ENCODE results near the gene LHFPL3.

Gene LHFPL3

DNA sequence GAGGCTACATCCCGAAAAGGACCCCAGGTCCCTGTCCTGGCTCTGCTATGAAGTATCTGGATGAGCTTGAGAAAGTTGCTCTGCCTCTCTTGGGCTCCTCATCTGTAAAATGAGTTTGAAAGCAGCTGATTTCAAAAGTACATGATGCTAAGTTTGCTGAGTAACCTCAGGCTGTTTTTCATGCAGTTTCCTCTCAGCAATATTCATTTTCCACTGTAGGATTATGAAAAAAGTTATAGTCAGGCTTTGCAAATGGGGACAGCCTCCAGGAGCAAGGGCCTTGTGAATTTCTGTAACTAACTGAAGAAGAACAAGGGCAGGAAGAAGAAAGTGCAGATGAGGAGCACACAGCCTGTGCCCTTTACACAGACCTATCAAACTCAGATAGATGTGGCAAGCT is 518.3 kb downstream of the LHFPL3 start:
- H3K4me1 ChIP-seq (ENCODE audit: control insufficient read depth in 2 of 2, insufficient read depth in 1 of 2, low read depth in 1 of 2, low read length in 2 of 2): peaks cover 0 to 6% of the 10 kb centered on the region in 2 donors
- no peak overlapping the region for H2BK5ac ChIP-seq (ENCODE audit: low read length)
- no CpG with 5 or more reads among the region's 1 CpG for WGBS, 2 donors (ENCODE audit: extremely low coverage in 2 of 2, insufficient read length in 2 of 2, insufficient replicate concordance in 1 of 2)
- H3K4me2 ChIP-seq (ENCODE audit: insufficient read depth, low read length, poor library complexity, severe bottlenecking): no peak overlapping the region
- H3K79me1 ChIP-seq (ENCODE audit: low read depth, low read length): no peaks in the 10 kb centered on the region
- H2AFZ ChIP-seq (ENCODE audit: low read length): no peak overlapping the region
- H2AK5ac ChIP-seq (ENCODE audit: low read depth, low read length): no peak overlapping the region
- H2BK120ac ChIP-seq (ENCODE audit: low read depth, low read length): no peak overlapping the region
- no peaks in the 10 kb centered on the region for H3K36me3 ChIP-seq (replicated peaks in 1 of 2; ENCODE audit: control insufficient read depth in 2 of 2, insufficient read depth in 2 of 2, low read length in 2 of 2)
- H3K27ac ChIP-seq (replicated peaks; ENCODE audit: low read length): no peak overlapping the region
- no peak overlapping the region for H4K91ac ChIP-seq (ENCODE audit: low read depth, low read length, poor library complexity)
- no peak overlapping the region for H3K9ac ChIP-seq (ENCODE audit: low read depth, low read length, poor library complexity)
- DNase-seq (ENCODE audit: low spot score): no peak
- no peak overlapping the region for H2BK12ac ChIP-seq (ENCODE audit: low read length)
- H3K4ac ChIP-seq (ENCODE audit: low read length): no peak overlapping the region
- H3K27me3 ChIP-seq (ENCODE audit: control insufficient read depth in 3 of 3, insufficient read depth in 3 of 3, low read depth in 1 of 3, low read length in 3 of 3): no peaks in the 10 kb centered on the region
- no peak overlapping the region for H3K23ac ChIP-seq (ENCODE audit: low read depth, low read length, poor library complexity)
- no peak overlapping the region for H3K18ac ChIP-seq (ENCODE audit: low read length)
- no peaks in the 10 kb centered on the region for H3K9me3 ChIP-seq (replicated peaks in 1 of 2; ENCODE audit: control insufficient read depth in 2 of 2, insufficient read depth in 1 of 2, low read depth in 1 of 2, low read length in 2 of 2)
- no peak overlapping the region for H2BK15ac ChIP-seq (ENCODE audit: low read length)
- no peak overlapping the region for H4K8ac ChIP-seq (ENCODE audit: low read depth, low read length)
- no peak overlapping the region for H3K14ac ChIP-seq (ENCODE audit: low read length)
- no peak overlapping the region for H3K4me3 ChIP-seq (ENCODE audit: low read length in 2 of 2)

DNA sequence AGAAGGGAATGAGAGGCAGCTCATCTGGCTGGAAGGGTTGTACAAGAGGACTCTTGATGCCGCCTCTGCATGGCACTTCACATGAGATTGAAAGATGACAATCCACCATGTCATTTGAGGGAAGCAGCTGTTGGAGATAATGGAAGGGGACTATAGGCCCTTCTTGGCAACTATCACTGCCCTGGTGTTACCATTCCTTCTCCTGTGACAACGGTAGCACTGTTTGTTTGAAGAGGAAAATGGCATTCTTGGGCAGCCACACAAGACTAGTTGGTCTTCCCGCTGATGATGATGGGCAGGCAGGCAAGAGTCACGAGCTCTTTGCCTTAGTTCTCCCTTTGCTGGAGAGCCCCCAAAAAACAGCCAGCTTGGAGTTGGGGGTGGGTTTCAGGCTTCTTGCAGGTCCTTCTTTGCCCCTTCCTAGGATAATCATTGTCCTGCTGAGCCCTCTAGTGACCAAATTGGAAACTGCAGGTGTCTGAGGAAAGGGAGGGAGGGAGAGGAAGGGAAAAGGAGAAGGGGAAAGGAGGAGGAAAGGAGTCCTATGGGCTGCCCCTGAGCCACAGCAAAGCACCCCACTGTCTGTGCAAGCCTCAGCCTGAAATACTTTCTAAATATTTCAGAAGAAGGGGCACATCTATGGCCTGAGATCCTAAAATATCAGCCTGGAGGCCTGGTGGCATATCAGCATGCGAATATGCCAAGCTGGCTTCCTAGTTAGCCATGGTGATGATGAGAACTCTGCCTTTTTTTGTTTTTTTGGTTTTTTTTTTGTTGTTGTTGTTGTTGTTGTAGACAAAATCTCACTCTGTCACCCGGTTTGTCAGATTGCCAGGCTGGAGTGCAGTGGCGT is 520.0 kb downstream of the LHFPL3 start:
- H3K4me2 ChIP-seq (ENCODE audit: insufficient read depth, low read length, poor library complexity, severe bottlenecking): no peak overlapping the region
- H2AK5ac ChIP-seq (ENCODE audit: low read depth, low read length): no peak overlapping the region
- no CpG with 5 or more reads among the region's 7 CpGs for WGBS, 2 donors (ENCODE audit: extremely low coverage in 2 of 2, insufficient read length in 2 of 2, insufficient replicate concordance in 1 of 2)
- H2BK5ac ChIP-seq (ENCODE audit: low read length): no peak overlapping the region
- no peak overlapping the region for H2AFZ ChIP-seq (ENCODE audit: low read length)
- H2BK120ac ChIP-seq (ENCODE audit: low read depth, low read length): no peak overlapping the region
- peak; percentile 86 for DNase-seq (ENCODE audit: low spot score)
- no peak overlapping the region for H2BK15ac ChIP-seq (ENCODE audit: low read length)
- no peak overlapping the region for H4K91ac ChIP-seq (ENCODE audit: low read depth, low read length, poor library complexity)
- no peaks in the 10 kb centered on the region for H3K79me1 ChIP-seq (ENCODE audit: low read depth, low read length)
- no peaks in the 10 kb centered on the region for H3K36me3 ChIP-seq (replicated peaks in 1 of 2; ENCODE audit: control insufficient read depth in 2 of 2, insufficient read depth in 2 of 2, low read length in 2 of 2)
- H3K9ac ChIP-seq (ENCODE audit: low read depth, low read length, poor library complexity): no peak overlapping the region
- no peak overlapping the region for H2BK12ac ChIP-seq (ENCODE audit: low read length)
- H3K4me1 ChIP-seq (ENCODE audit: control insufficient read depth in 2 of 2, insufficient read depth in 1 of 2, low read depth in 1 of 2, low read length in 2 of 2): peaks cover 0 to 8% of the 10 kb centered on the region in 2 donors
- H4K8ac ChIP-seq (ENCODE audit: low read depth, low read length): no peak overlapping the region
- H3K27me3 ChIP-seq (ENCODE audit: control insufficient read depth in 3 of 3, insufficient read depth in 3 of 3, low read depth in 1 of 3, low read length in 3 of 3): peaks cover 0 to 2% (median 0%) of the 10 kb centered on the region in 3 experiments
- no peaks in the 10 kb centered on the region for H3K9me3 ChIP-seq (replicated peaks in 1 of 2; ENCODE audit: control insufficient read depth in 2 of 2, insufficient read depth in 1 of 2, low read depth in 1 of 2, low read length in 2 of 2)
- no peak overlapping the region for H3K18ac ChIP-seq (ENCODE audit: low read length)
- H3K23ac ChIP-seq (ENCODE audit: low read depth, low read length, poor library complexity): no peak overlapping the region
- no peak overlapping the region for H3K4me3 ChIP-seq (ENCODE audit: low read length in 2 of 2)
- no peak overlapping the region for H3K14ac ChIP-seq (ENCODE audit: low read length)
- no peak overlapping the region for H3K27ac ChIP-seq (replicated peaks; ENCODE audit: low read length)
- H3K4ac ChIP-seq (ENCODE audit: low read length): no peak overlapping the region

DNA sequence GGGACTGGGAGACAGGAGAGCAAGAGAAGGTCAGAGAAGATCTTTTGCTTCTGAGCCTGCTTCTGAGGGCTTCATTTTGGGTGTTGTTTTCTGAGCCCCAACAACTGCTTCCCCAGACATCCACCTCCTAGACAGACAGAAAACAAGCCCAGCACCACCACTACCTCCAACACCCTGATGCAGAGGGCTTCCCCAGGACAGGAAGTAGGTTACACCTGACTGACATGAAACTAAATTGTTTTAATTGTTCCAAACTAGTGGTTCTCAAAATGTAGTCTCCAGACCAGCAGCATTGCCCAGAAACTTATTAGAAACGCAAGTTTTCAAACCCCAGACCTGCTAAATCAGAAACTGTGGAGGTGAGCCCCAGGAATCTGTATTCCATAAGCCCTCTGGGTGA is 522.0 kb downstream of the LHFPL3 start:
- Histone ChIP-seq H4K91ac (ENCODE audit: low read depth, low read length, poor library complexity) (no peak overlapping the region), H3K4ac (ENCODE audit: low read length) (no peak overlapping the region), H3K9me3 (replicated peaks in 1 of 2; ENCODE audit: control insufficient read depth in 2 of 2, insufficient read depth in 1 of 2, low read depth in 1 of 2, low read length in 2 of 2) (no peaks in the 10 kb centered on the region), H3K14ac (ENCODE audit: low read length) (no peak overlapping the region), H3K9ac (ENCODE audit: low read depth, low read length, poor library complexity) (no peak overlapping the region), H3K23ac (ENCODE audit: low read depth, low read length, poor library complexity) (no peak overlapping the region), H3K79me1 (ENCODE audit: low read depth, low read length) (no peaks in the 10 kb centered on the region), H2AFZ (ENCODE audit: low read length) (no peak overlapping the region), H2AK5ac (ENCODE audit: low read depth, low read length) (no peak overlapping the region), H3K27me3 (ENCODE audit: control insufficient read depth in 3 of 3, insufficient read depth in 3 of 3, low read depth in 1 of 3, low read length in 3 of 3) (peaks cover 0 to 2% (median 0%) of the 10 kb centered on the region in 3 experiments), H2BK15ac (ENCODE audit: low read length) (no peak overlapping the region), H2BK12ac (ENCODE audit: low read length) (no peak overlapping the region), H3K36me3 (replicated peaks in 1 of 2; ENCODE audit: control insufficient read depth in 2 of 2, insufficient read depth in 2 of 2, low read length in 2 of 2) (no peaks in the 10 kb centered on the region), H3K27ac (replicated peaks; ENCODE audit: low read length) (no peak overlapping the region), H3K4me1 (ENCODE audit: control insufficient read depth in 2 of 2, insufficient read depth in 1 of 2, low read depth in 1 of 2, low read length in 2 of 2) (peaks cover 0 to 8% of the 10 kb centered on the region in 2 donors), H2BK120ac (ENCODE audit: low read depth, low read length) (no peak overlapping the region), H3K18ac (ENCODE audit: low read length) (no peak overlapping the region), H3K4me2 (ENCODE audit: insufficient read depth, low read length, poor library complexity, severe bottlenecking) (no peak overlapping the region), H4K8ac (ENCODE audit: low read depth, low read length) (no peak overlapping the region), H3K4me3 (ENCODE audit: low read length in 2 of 2) (no peak overlapping the region), H2BK5ac (ENCODE audit: low read length) (no peak overlapping the region)
- no peak for DNase-seq (ENCODE audit: low spot score)
- WGBS, 2 donors (ENCODE audit: extremely low coverage in 2 of 2, insufficient read length in 2 of 2, insufficient replicate concordance in 1 of 2): no CpG with 5 or more reads among the region's 1 CpG

DNA sequence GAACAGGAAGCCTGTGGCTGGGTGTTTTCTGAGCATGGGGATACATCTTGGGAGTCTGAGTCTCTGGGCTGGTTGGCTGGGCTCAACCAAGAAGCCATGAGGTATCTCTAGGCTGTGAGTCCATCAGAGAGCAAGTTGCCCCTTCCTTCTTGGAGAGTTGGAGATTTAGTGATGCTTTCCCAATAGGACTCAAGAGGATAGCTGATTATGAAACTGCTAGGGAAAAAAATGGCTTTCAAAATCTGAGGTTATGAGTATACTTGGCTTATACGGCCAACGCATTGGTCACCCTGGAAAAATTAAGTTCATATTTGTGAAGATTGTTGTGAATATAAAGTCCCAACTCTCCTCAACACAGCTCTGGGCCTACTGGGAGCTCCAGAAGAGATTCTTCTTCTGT is 522.9 kb downstream of the LHFPL3 start:
- no CpG with 5 or more reads among the region's 2 CpGs for WGBS, 2 donors (ENCODE audit: extremely low coverage in 2 of 2, insufficient read length in 2 of 2, insufficient replicate concordance in 1 of 2)

More for the DNA sequence above, 522.9 kb downstream of the LHFPL3 start:
- H3K4me3 ChIP-seq (ENCODE audit: low read length in 2 of 2): no peak overlapping the region
- no peak overlapping the region for H4K8ac ChIP-seq (ENCODE audit: low read depth, low read length)
- no peak overlapping the region for H2BK5ac ChIP-seq (ENCODE audit: low read length)
- H2BK120ac ChIP-seq (ENCODE audit: low read depth, low read length): no peak overlapping the region
- peaks cover 0 to 8% of the 10 kb centered on the region in 2 donors for H3K4me1 ChIP-seq (ENCODE audit: control insufficient read depth in 2 of 2, insufficient read depth in 1 of 2, low read depth in 1 of 2, low read length in 2 of 2)
- H3K4ac ChIP-seq (ENCODE audit: low read length): no peak overlapping the region
- no peaks in the 10 kb centered on the region for H3K36me3 ChIP-seq (replicated peaks in 1 of 2; ENCODE audit: control insufficient read depth in 2 of 2, insufficient read depth in 2 of 2, low read length in 2 of 2)
- H3K18ac ChIP-seq (ENCODE audit: low read length): no peak overlapping the region
- no peaks in the 10 kb centered on the region for H3K79me1 ChIP-seq (ENCODE audit: low read depth, low read length)
- no peak overlapping the region for H2BK15ac ChIP-seq (ENCODE audit: low read length)
- no peak overlapping the region for H3K9ac ChIP-seq (ENCODE audit: low read depth, low read length, poor library complexity)
- DNase-seq (ENCODE audit: low spot score): no peak
- no peak overlapping the region for H4K91ac ChIP-seq (ENCODE audit: low read depth, low read length, poor library complexity)
- H3K9me3 ChIP-seq (replicated peaks in 1 of 2; ENCODE audit: control insufficient read depth in 2 of 2, insufficient read depth in 1 of 2, low read depth in 1 of 2, low read length in 2 of 2): no peaks in the 10 kb centered on the region
- H2AK5ac ChIP-seq (ENCODE audit: low read depth, low read length): no peak overlapping the region
- H3K27ac ChIP-seq (replicated peaks; ENCODE audit: low read length): no peak overlapping the region
- H3K27me3 ChIP-seq (ENCODE audit: control insufficient read depth in 3 of 3, insufficient read depth in 3 of 3, low read depth in 1 of 3, low read length in 3 of 3): peaks cover 0 to 2% (median 0%) of the 10 kb centered on the region in 3 experiments
- H3K23ac ChIP-seq (ENCODE audit: low read depth, low read length, poor library complexity): no peak overlapping the region
- no peak overlapping the region for H3K14ac ChIP-seq (ENCODE audit: low read length)
- no peak overlapping the region for H2AFZ ChIP-seq (ENCODE audit: low read length)
- H3K4me2 ChIP-seq (ENCODE audit: insufficient read depth, low read length, poor library complexity, severe bottlenecking): no peak overlapping the region
- H2BK12ac ChIP-seq (ENCODE audit: low read length): no peak overlapping the region

Measured in neuronal stem cell (in vitro differentiated cells).